Mucosa of stomach (tissue), 1 donor: ENCODE results near the gene SLC30A1.

Experiments used
- H3K27me3 ChIP-seq: one replicate; pipeline ENCODE4 v1.7.0; 2013; ENCODE audit warnings: mild to moderate bottlenecking, low read length; ENCODE audit not compliant: control insufficient read depth, insufficient read depth
- H3K36me3 ChIP-seq: one replicate; pipeline ENCODE4 v1.7.0; 2013; ENCODE audit warnings: low read length; ENCODE audit not compliant: control insufficient read depth, insufficient read depth
- H3K4me1 ChIP-seq: one replicate; pipeline ENCODE4 v1.7.0; 2013; ENCODE audit warnings: mild to moderate bottlenecking, low read length; ENCODE audit not compliant: control insufficient read depth, insufficient read depth
- H3K4me3 ChIP-seq: one replicate; pipeline ENCODE4 v1.7.0; 2013; ENCODE audit warnings: low read length
- H3K9ac ChIP-seq: one replicate; pipeline ENCODE4 v1.7.0; 2013; ENCODE audit warnings: mild to moderate bottlenecking, low read length, moderate library complexity
- H3K9me3 ChIP-seq: one replicate; pipeline ENCODE4 v1.7.0; 2013; ENCODE audit warnings: mild to moderate bottlenecking, low read length, moderate library complexity; ENCODE audit not compliant: control insufficient read depth
- donor health status: Pancreatic carcinoma.

Gene SLC30A1

DNA sequence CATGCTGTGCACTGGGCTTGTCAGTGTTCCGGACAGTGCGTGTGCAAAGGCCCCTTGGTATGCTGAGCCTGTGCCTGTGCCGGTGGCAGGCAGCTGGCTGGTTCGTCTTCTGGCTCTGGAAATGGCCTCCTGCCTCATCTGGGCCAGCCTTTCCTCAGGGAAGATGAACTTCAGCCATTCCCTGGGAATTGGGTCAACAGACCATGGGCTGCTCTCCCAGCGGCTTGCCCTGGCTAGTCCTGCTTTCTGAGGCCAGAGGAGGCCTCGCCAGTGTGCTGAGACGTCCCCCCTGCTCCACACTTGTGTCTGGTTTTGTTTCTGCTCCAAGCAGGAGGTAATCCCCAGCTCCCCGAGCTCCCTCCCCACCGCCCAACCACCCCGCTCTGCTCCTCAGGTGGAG lies 54.4 kb downstream of the SLC30A1 start:
- no peaks in the 10 kb centered on the region for H3K4me1 ChIP-seq
- no peaks in the 10 kb centered on the region for H3K27me3 ChIP-seq
- no peaks in the 10 kb centered on the region for H3K9me3 ChIP-seq
- H3K36me3 ChIP-seq: no peaks in the 10 kb centered on the region
- H3K4me3 ChIP-seq: no peak overlapping the region
- H3K9ac ChIP-seq: no peak overlapping the region

DNA sequence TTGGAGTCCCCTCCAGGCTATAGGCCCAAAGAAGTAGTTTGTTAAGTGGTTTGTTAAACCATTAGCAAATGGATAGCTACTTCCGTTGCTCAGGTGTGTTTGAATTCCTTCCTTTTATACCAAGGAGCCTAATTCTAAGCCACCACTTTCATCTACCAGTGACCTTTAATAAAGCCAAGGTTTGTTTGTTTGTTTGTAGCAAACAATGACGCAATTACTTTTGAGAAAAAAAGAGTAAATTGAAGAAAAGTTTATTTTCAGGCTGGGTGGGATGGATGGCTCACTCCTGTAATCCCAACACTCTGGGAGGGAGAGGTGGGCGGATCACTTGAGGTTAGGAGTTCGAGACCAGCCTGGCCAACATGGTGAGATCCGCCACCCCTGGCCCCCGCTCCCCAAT lies 56.2 kb downstream of the SLC30A1 start:
- no peak overlapping the region for H3K4me3 ChIP-seq
- no peaks in the 10 kb centered on the region for H3K27me3 ChIP-seq
- H3K9me3 ChIP-seq: no peaks in the 10 kb centered on the region
- no peaks in the 10 kb centered on the region for H3K4me1 ChIP-seq
- H3K36me3 ChIP-seq: no peaks in the 10 kb centered on the region
- no peak overlapping the region for H3K9ac ChIP-seq
